WTC11 (cell line): ENCODE data around the gene RBMY1B. TPM values are rescaled to one million over a fixed set of nuclear protein-coding genes. Genes with fewer than 3 reads are reported as not detected.

ENCODE experiments used
- total RNA-seq: library from RNA; stranded (reverse); gene quantifications from 3 replicates; pipeline ENCODE4 v1.2.3, GENCODE V29; 2021

RBMY1B gene
- total RNA-seq, 1 experiment from 2014 or later: not detected

Other genes starting within 250 kb of the RBMY1B start
- not detected in 3 replicates for gene RBMY1A1, start 23.5 kb downstream of the RBMY1B start, total RNA-seq